GM23338 (cell line): ENCODE measurements around the gene EP400. TPM values are rescaled to one million over a fixed set of nuclear protein-coding genes. Genes with fewer than 3 reads are reported as not detected.

Experiments used
- ATAC-seq: fragments of 200-7000 bp; cut with Tn5 transposase; 3 replicates; pipeline ENCODE4 v1.9.1; 2020
- DNase-seq: peaks from one replicate; pipeline ENCODE4 v3.0.0-alpha.2; 2015; ENCODE audit warnings: low spot score
- H2AFZ ChIP-seq: fragments of 200-600 bp; sonication (generic); 2 replicates; pipeline ENCODE4 v1.8.0; 2016; ENCODE audit warnings: antibody characterized with exemption, mild to moderate bottlenecking, moderate library complexity
- H3F3A ChIP-seq: fragments of 200-600 bp; sonication (generic); replicated peaks from 2 replicates; pipeline ENCODE4 v1.8.0; 2017; ENCODE audit warnings: antibody characterized with exemption, mixed run types, low read depth
- H3K27ac ChIP-seq: fragments of 200-600 bp; sonication (generic); 2 replicates; pipeline ENCODE4 v1.6.1; 2016; ENCODE audit warnings: low read depth
- H3K27me3 ChIP-seq: fragments of 200-600 bp; sonication (generic); 2 replicates; pipeline ENCODE4 v1.8.0; 2016; ENCODE audit warnings: mild to moderate bottlenecking, mixed run types, moderate library complexity; ENCODE audit not compliant: insufficient read depth
- H3K36me3 ChIP-seq: fragments of 200-600 bp; sonication (generic); 2 replicates; pipeline ENCODE4 v1.8.0; 2016; ENCODE audit warnings: mild to moderate bottlenecking; ENCODE audit not compliant: insufficient read depth
- H3K4me1 ChIP-seq: fragments of 200-600 bp; sonication (generic); 2 replicates; pipeline ENCODE4 v1.8.0; 2016; ENCODE audit warnings: mild to moderate bottlenecking, moderate library complexity; ENCODE audit not compliant: insufficient read depth
- H3K4me2 ChIP-seq: fragments of 200-600 bp; sonication (generic); 2 replicates; pipeline ENCODE4 v1.7.1; 2017; ENCODE audit warnings: mixed run types
- H3K4me3 ChIP-seq: fragments of 200-600 bp; sonication (generic); 2 replicates; pipeline ENCODE4 v1.6.1; 2016; ENCODE audit warnings: mixed run types
- H3K79me2 ChIP-seq: fragments of 200-600 bp; sonication (generic); replicated peaks from 2 replicates; pipeline ENCODE4 v1.8.0; 2017; ENCODE audit warnings: mild to moderate bottlenecking; ENCODE audit not compliant: insufficient read depth
- H3K9me2 ChIP-seq: fragments of 200-600 bp; sonication (generic); 2 replicates; pipeline ENCODE4 v1.8.0; 2017; ENCODE audit not compliant: insufficient read depth
- H4K20me1 ChIP-seq: fragments of 200-600 bp; sonication (generic); replicated peaks from 2 replicates; pipeline ENCODE4 v1.8.0; 2017; ENCODE audit warnings: mild to moderate bottlenecking; ENCODE audit not compliant: insufficient read depth
- H3K27ac Mint-ChIP-seq: 2 replicates; pipeline ENCODE4 v1.8.0; 2020; ENCODE audit warnings: inconsistent platforms, mild to moderate bottlenecking, moderate library complexity, mixed read lengths
- H3K27me3 Mint-ChIP-seq: 3 replicates; pipeline ENCODE4 v1.8.0; 2022; ENCODE audit warnings: low read depth, mild to moderate bottlenecking, moderate library complexity, mixed read lengths, inconsistent platforms; ENCODE audit not compliant: insufficient read depth, poor library complexity
- H3K36me3 Mint-ChIP-seq: 3 replicates; pipeline ENCODE4 v1.8.0; 2021; ENCODE audit warnings: low read depth, mild to moderate bottlenecking, inconsistent platforms, moderate library complexity, mixed read lengths
- H3K4me1 Mint-ChIP-seq: 3 replicates; pipeline ENCODE4 v1.8.0; 2020; ENCODE audit warnings: mild to moderate bottlenecking, inconsistent platforms, mixed read lengths
- H3K4me3 Mint-ChIP-seq: 3 replicates; pipeline ENCODE4 v1.8.0; 2021; ENCODE audit warnings: moderate library complexity, mild to moderate bottlenecking, inconsistent platforms, mixed read lengths
- H3K9me3 Mint-ChIP-seq: 3 replicates; pipeline ENCODE4 v1.8.0; 2020; ENCODE audit warnings: moderate library complexity, mild to moderate bottlenecking, inconsistent platforms, mixed read lengths
- CREB1 ChIP-seq: fragments of 250-450 bp; sonication (Bioruptor Pico); IDR thresholded peaks from 2 replicates; pipeline ENCODE4 v1.5.0; 2020; ENCODE audit warnings: low read depth, mild to moderate bottlenecking, moderate library complexity
- ETS1 ChIP-seq: IDR thresholded peaks from 2 replicates; pipeline ENCODE4 v1.6.1; 2016; ENCODE audit warnings: antibody characterized with exemption
- JUNB ChIP-seq: IDR thresholded peaks from one replicate; pipeline ENCODE4 v1.6.1; 2016; ENCODE audit warnings: antibody characterized with exemption; ENCODE audit not compliant: unreplicated experiment
- NANOG ChIP-seq: IDR thresholded peaks from 2 replicates; pipeline ENCODE4 v1.6.1; 2016; ENCODE audit warnings: antibody characterized with exemption, borderline replicate concordance
- POLR2AphosphoS5 ChIP-seq: IDR thresholded peaks from 2 replicates; pipeline ENCODE4 v1.6.1; 2016; ENCODE audit warnings: antibody characterized with exemption, low read depth
- polyA plus RNA-seq: library from polyadenylated mRNA; unstranded; fragments of >200 nt; fragmentation: Nextera tagmentation; extraction: Ambion mirVana; gene quantifications from 2 replicates; pipeline ENCODE4 v1.2.1, GENCODE V29; 2016
- total RNA-seq: library from RNA; depleted of rRNA; stranded (reverse); fragments of >200 nt; shearing (Covaris generic); gene quantifications from 2 replicates; pipeline ENCODE4 v1.2.3, GENCODE V29; 2014

Gene EP400
- total and polyA plus RNA-seq, 2 experiments from 2014 or later = 26.3 to 57.2 TPM

- Mint-ChIP-seq H3K4me3 (no peak overlapping the region), H3K36me3 (peaks cover 71% of the 10 kb centered on the region)
- H4K20me1 ChIP-seq = no peaks in the 10 kb centered on the region
Measured at GRCh38 chr12:132043770-132044467, 94.2 kb downstream of the EP400 start.

GRCh38 chr12:132044661-132045412, 95.1 kb downstream of the EP400 start:
- no peaks in the 10 kb centered on the region for H4K20me1 ChIP-seq
- peak overlapping the region; percentile 59; the same call in 1 of the 2 replicates for H3K27ac ChIP-seq
- H3F3A ChIP-seq = peaks cover 8% of the 10 kb centered on the region; the same call in 1 of the 2 replicates
- TF ChIP-seq ETS1 (no peak), NANOG (no peak), JUNB (no peak), POLR2AphosphoS5 (no peak)
- no peaks in the 10 kb centered on the region for H3K27me3 ChIP-seq
- no peak overlapping the region for H2AFZ ChIP-seq
- ATAC-seq (no peak), DNase-seq (no peak)
- no peak overlapping the region; the same call in 1 of the 2 replicates for H3K27ac Mint-ChIP-seq
- no peak overlapping the region for H3K4me3 ChIP-seq
- H3K4me2 ChIP-seq = no peak overlapping the region
- H3K36me3 ChIP-seq = peaks cover 36% of the 10 kb centered on the region
- H3K4me1 Mint-ChIP-seq = peaks cover 43% of the 10 kb centered on the region
- H3K9me3 Mint-ChIP-seq = no peaks in the 10 kb centered on the region; the same call in 1 of the 3 replicates
- H3K4me3 Mint-ChIP-seq = no peak overlapping the region
- peaks cover 21% of the 10 kb centered on the region for H3K4me1 ChIP-seq
- peaks cover 73% of the 10 kb centered on the region for H3K36me3 Mint-ChIP-seq
- H3K79me2 ChIP-seq = peaks cover 23% of the 10 kb centered on the region
- H3K27me3 Mint-ChIP-seq = peaks cover 6% of the 10 kb centered on the region
- no peaks in the 10 kb centered on the region for H3K9me2 ChIP-seq

More at GRCh38 chr12:132043770-132044467, 94.2 kb downstream of the EP400 start:
- Histone ChIP-seq H3K4me1 (peaks cover 21% of the 10 kb centered on the region), H3K27ac (peak overlapping the region; percentile 68; the same call in 1 of the 2 replicates), H2AFZ (no peak overlapping the region), H3K4me2 (no peak overlapping the region), H3K9me2 (no peaks in the 10 kb centered on the region), H3K27me3 (no peaks in the 10 kb centered on the region), H3K36me3 (peaks cover 36% of the 10 kb centered on the region), H3K4me3 (no peak overlapping the region), H3K79me2 (peaks cover 15% of the 10 kb centered on the region), H3F3A (peaks cover 8% of the 10 kb centered on the region; the same call in 1 of the 2 replicates)
- Mint-ChIP-seq H3K9me3 (no peaks in the 10 kb centered on the region; the same call in 2 of the 3 replicates), H3K27me3 (peaks cover 4% of the 10 kb centered on the region), H3K27ac (peak overlapping the region; percentile 42; the same call in 1 of the 2 replicates), H3K4me1 (peaks cover 38% of the 10 kb centered on the region)
- TF ChIP-seq CREB1 (CRISPR knock-in tag) (no peak), JUNB (peak; percentile 78)
- DNase-seq (no peak), ATAC-seq (peak; percentile 30)

- H3K4me3 Mint-ChIP-seq = no peak overlapping the region
- H3K27me3 ChIP-seq = no peaks in the 10 kb centered on the region
- peaks cover 21% of the 10 kb centered on the region for H3K4me1 ChIP-seq
- H3K27ac Mint-ChIP-seq = peak overlapping the region; percentile 79
- no peak overlapping the region for H3K4me3 ChIP-seq
- H3K27me3 Mint-ChIP-seq = peaks cover 6% of the 10 kb centered on the region
- peaks cover 23% of the 10 kb centered on the region for H3K79me2 ChIP-seq
- DNase-seq = no peak
- peaks cover 8% of the 10 kb centered on the region; the same call in 1 of the 2 replicates for H3F3A ChIP-seq
- peaks cover 40% of the 10 kb centered on the region for H3K36me3 ChIP-seq
- H3K36me3 Mint-ChIP-seq = peaks cover 75% of the 10 kb centered on the region
- no peaks in the 10 kb centered on the region for H3K9me2 ChIP-seq
- H3K4me2 ChIP-seq = no peak overlapping the region
- H3K27ac ChIP-seq = no peak overlapping the region; the same call in 1 of the 2 replicates
- peaks cover 43% of the 10 kb centered on the region for H3K4me1 Mint-ChIP-seq
- no peaks in the 10 kb centered on the region for H4K20me1 ChIP-seq
- no peak overlapping the region for H2AFZ ChIP-seq
- H3K9me3 Mint-ChIP-seq = no peaks in the 10 kb centered on the region; the same call in 1 of the 3 replicates
- ATAC-seq = no peak
- TF ChIP-seq POLR2AphosphoS5 (no peak), ETS1 (no peak)
Measured at GRCh38 chr12:132045751-132046150, 96.0 kb downstream of the EP400 start.
